Adrenal gland (tissue), 5 donors: ENCODE measurements around the gene KCTD2.

Source experiments
- CTCF ChIP-seq, 6 experiments: fragments of 450-650 bp in 4 of 6; fragments of 200-600 bp in 2 of 6; sonication (generic) in 1 of 6; IDR thresholded peaks; 1 replicate in 5 of 6; 2 replicates in 1 of 6; pipeline versions ENCODE4 v1.5.1 to v1.8.0; 2016 to 2021; ENCODE audit warnings: antibody characterized with exemption in 6 of 6, mild to moderate bottlenecking in 2 of 6, moderate library complexity in 1 of 6
- POLR2A ChIP-seq, 2 donors: fragments of 450-650 bp; IDR thresholded peaks; one replicate each; pipeline ENCODE4 v1.6.1; 2017; ENCODE audit warnings: antibody characterized with exemption in 2 of 2, mild to moderate bottlenecking in 2 of 2, moderate library complexity in 1 of 2
- donor health status: DM: no; HTN: no; CAD: no.

GRCh38 chr17:75065562-75066151 is 18.6 kb downstream of the KCTD2 start:
- no peak for TF ChIP-seq CTCF (IDR thresholded peaks at IDR 0.05)
- TF ChIP-seq POLR2A (IDR thresholded peaks at IDR 0.05) = no peak
